T-helper 1 cell (primary cell): ENCODE measurements around the gene SLC25A12.

Experiments used
- DNase-seq, 5 donors: peaks; one replicate each; pipeline ENCODE4 v3.0.0-alpha.2; 2012 to 2020

The SLC25A12 gene

DNA sequence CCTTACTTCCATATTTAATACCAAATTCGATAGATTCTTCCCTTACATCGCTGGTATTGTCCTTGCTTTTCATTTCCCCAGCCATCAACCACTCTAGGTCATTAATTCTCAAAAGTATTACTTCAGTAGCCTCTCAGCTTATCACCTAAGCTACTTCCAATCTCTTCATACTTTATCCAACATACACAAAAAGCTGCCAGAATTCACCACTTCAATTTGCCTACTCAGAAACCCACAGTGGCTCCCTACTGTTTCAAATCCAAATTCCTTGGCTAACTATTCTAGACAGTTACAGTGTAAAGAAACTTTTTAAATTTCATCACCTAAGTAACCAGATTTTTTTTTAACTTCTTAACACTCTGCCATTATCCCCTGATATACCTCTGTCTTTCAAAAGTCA is 4.7 kb downstream of the SLC25A12 start:
- DNase-seq = no peak

DNA sequence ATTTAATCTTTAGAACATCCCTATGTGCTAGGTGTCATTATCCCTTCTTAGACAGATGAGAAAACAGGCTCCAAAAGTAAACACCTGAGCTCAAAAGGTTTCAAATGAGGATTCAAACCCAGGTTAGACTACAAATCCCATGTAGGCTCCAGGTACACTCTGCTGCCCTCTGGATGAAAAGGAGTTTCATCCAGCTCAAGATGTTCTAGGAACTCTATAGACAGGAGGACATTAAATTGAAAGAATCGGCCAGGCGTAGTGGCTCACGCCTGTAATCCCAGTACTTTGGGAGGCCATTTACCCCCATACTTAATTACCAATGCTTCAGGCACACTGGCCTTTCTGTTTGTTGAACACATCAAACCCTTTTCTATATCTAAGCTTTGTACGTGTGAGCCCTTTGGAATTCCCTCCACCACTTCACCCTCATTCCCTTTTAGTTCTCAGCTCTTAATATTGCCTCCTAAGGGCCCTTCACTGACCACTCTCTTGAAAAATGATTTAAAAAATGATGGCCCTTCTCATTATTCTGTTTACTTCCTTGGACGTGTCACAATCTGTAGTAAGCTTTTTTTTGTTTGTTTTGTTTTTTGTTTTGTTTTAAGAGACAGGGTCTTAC is 10.7 kb downstream of the SLC25A12 start:
- DNase-seq = no peak

DNA sequence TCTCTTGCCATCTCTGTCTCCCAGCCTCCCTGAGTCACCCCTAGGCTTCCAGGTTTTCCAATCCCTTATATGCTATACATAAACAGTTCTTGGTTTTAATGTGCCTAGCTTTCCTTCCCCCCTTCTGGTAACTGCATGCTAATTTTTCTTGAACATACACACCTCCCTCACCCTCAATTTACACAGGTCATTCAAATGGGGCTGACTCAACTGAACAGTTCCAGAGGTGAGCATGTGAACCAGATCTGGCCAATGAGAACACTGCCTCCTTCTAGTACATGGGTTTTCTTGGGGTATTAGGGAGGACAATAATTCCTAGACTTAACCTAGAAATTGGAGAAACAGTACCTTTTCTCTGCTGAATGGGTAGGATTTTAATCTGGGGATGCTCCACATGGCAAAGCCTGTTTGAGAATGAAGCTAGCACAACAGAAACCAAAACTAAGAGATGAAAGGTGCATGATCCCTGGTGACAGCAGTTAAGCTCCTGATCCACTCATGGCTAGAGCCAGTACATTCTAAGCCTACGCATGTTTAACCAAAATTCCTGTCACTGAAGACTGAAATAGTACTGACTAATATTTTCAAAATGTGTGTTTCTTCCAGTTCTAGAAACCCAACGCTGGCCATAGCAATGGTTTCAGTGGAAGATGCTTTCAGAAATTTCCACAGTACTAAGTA is 11.8 kb downstream of the SLC25A12 start:
- DNase-seq = no peak

DNA sequence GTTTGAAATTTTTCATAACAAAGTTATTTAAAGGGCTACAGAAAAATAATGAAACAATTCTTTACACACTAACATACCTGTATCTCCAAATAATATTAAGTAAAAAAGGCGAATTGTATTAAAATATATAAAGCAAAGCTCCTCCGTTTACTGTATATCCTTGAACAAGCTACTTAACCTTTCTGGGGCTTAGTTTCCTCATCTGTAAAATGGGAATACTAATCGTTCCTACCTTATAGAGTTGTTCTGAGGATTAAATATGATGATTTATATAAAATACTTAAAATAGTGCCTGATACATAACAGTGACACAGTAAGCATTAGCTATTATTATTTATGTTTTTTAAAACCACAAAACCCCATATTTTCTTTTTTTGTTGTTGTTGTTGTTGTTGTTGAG is 13.3 kb downstream of the SLC25A12 start:
- no peak for DNase-seq

DNA sequence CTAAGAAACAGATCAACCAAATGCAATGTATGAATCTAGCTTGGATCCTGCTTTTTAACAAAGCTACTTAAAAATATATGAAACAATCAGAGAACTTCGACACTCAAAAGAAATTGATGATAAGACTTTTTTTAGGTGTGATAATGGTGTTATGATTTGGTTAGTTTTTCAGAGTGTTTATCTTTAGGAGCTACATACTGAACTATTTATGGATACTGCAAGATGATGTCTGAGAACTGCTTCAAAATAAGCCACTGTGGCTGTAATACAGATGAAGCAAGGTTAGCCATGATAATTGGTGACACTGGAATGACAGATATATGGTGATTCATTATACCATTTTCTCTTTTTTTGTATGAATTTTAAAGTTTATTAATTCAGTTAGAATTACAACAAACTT is 14.2 kb downstream of the SLC25A12 start:
- no peak for DNase-seq

DNA sequence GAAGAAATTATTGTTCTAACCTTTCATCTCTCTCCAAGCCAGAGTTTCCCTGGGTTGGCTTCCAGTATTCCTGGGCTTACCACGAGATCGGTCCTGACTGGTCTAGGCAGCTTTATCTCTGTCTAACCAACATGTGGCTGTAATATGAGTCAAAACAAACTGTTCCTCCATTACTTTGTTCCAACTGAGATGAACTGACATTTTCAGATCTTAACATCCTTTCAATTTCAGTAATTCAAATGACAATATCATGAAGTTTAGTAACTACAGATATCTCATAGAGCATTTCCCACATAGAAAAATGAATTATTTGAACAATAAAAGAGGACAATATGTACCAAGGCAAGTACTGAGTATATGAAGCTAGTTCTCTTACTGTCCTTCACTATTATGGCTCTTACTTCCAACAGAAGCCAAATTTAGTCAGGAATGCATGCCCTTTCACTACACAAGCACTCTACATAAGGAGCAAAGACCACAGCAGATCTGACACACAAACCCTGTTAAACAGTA is 15.5 kb downstream of the SLC25A12 start:
- peak in 1 of 5 donors; percentile 22 for DNase-seq

DNA sequence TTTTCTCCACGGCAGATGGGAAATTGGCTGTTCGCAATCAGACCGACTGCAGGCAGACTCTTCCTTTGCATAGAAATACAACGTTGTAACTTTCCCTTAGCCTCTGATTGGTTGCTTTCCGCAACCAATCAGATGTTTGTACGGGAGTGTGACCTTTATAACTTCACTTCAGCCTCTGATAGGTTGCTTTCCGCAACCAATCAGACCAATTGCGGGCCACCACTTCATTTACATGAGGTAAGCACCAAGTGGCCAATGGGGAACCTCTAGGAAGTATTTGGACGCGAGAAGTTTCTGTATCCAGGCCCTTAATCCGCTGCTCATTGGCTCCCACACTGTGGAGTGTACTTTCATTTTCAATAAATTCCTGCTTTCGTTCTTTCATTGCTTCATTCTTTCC is 19.1 kb downstream of the SLC25A12 start:
- no peak for DNase-seq

DNA sequence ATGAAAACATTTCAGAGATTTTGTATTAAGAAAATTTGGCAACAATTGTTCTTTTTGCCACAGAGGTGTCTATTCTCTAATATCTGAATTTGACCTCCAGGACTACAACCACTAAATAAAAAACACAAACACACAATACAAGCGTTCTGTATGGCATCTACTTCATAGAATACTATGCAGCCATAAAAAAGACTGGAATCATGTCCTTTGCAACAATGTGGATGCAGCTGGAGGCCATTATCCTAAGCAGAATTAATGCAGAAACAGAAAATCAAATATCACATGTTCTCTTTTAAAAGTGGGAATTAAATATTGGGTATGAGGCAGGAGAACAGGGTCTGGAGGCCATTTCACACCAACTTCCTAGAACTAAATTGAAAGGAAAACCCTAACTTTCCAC is 19.5 kb downstream of the SLC25A12 start:
- DNase-seq = no peak

DNA sequence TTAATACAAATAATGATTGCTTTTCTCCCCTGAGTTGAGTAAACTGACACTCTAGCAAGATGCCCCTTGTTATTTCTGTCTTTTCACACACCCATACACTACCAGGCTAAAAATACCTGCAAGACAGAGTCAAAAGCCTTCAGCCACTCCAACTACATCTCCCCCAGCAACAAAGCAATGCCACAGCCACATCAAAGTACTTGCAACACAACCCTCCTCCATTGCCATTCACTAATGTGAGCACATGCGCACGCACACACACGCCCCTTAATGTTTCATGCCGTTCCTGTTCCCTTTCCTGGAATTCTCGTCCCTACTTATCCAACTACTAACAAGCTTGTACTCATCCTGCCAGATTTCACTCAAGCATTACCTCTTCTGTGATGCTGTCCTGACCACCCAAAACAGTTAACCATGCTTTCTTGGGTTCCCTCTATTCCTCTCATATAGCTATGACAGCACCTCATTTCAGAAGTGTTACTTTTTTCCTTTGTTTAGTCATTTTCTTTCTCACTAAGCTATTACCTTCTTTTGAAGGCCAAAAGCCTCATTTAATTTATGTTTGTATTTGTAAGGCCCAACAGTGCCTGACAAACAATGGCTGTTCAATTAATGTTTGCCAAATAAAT is 29.6 kb downstream of the SLC25A12 start:
- DNase-seq = no peak

DNA sequence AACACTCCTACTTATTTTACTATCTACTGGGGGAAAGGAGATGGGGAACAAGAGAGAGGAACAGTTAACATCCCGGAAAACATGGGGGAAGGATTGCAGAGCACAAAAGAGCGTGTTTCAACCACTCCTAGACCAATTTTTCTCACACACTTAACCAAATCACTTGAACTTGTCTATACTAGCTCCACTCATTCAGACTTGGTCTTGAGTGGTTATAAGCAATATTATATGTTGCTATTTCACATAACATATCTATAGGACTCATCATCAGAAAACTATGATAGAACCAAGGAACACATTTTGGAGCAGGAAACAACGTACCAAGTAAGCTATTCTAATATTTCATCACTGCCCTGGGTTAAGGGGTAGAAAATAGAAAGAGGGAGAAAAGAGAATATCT is 31.5 kb downstream of the SLC25A12 start:
- no peak for DNase-seq

DNA sequence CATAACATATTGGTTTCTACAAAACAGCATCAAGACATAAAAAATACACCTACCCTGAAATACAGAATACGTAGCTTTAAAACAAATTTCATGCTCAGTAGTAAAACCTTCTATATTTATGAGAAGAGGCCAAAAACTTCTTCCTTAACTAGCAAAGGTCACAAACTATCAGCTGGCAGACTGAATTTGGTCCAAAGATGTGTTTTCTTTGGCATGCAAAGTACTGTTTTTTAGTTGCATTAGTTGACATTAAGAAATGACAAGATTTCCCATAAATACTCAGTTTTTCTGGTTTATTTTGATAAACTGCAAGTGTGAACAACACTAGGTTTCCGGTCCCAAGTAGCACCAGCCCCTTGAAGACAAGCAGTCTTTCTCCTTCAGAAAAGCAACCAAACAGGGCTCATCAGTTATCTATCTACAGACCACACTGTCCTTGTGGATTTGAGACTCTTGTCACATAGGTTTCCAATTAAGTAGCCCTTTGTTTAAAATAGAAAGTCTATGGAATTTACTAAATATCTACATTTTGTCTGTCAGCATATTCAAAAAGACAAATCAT is 35.6 kb downstream of the SLC25A12 start:
- DNase-seq = no peak

DNA sequence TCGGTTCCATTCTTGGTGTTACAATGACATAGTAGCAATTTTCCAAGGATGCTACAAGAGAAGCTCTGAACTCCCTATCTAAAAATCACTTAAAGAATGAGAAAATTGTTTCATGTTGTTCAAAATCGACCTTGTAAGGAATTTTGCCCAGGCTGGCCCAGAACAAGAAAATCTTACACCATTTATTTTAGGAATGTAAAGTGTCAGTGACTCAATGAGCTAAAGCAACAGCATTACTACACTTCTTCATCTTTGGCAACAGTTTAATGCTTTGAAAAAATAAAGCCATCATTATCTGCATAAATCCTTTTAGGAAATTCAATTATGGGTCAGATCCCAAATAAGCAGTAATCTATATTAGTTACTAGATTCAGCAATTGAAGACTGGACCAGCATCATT is 38.6 kb downstream of the SLC25A12 start:
- DNase-seq = no peak

DNA sequence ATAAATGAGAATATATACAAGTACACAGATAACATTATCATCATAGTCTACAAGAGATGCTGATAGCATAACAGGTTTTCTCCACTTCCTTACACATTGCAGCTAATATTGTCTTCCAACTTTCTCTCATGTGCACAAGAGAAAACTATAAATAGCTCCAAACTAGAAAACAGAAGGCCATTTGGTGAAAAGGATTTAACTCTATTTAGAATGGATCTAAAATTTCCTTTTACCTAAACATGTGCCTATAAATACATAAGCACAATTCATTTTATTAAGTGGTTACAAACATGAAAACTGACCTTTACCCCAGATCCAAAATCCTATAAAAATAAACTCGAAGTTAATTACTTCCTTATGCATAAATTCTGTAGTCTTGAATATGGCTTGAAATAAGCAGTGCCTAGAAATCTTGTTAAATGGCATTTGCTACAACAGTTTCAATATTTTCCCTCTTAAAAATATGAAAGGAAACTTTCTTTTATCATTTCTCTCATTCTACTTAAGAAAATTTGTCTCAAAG is 41.6 kb downstream of the SLC25A12 start:
- DNase-seq = no peak

DNA sequence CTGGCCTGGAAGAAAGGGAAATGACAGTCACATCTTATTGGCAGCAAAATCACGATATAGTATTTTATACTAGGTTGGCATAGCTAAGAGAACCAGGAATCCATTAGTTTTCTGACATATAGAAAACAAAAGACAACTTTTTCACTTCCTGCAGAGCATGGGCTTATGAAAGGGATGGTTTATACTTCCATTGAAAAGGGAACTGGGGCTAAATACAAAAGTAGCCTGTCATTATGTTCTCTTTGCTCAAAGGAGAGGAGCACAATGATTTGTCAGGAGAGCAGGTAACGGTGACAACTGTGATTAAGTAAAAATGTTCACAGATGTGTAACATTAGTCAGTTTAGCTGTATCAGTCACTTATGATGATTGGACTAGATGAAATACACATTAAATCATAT is 46.4 kb downstream of the SLC25A12 start:
- DNase-seq = no peak

DNA sequence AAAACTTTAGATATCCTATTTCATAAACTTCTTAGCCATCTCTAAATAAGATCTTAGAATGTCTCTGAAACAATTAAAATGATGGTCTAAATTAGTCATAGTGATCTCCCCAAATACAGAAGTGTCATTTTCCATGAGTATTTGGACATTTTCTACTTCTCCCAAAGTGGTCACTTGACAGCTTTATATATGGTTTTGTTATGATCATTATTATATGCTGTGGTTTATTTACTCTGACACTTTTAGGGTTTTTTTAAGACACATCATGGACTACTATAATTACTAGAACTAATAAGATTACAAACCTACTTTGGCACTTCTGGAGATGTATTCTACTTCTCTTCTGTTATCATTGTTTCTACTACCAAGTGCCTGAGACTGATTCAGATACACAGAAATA is 47.1 kb downstream of the SLC25A12 start:
- DNase-seq = no peak

DNA sequence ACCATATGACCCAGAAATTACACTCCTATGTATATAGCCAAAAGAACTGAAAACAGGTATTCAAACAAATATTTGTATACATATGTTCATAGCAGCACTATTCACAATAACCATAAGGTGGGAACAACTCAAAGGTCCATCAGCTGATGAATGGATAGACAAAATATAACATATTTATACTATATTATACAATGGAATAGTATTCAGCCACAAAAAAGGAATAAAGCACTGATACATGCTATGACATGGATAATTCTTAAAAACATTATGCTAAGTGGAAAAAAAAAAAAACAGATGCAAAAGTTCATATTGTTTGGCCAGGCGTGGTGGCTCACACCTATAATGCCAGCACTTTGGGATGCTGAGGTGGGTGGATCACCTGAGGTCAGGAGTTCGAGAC is 52.0 kb downstream of the SLC25A12 start:
- DNase-seq = no peak

DNA sequence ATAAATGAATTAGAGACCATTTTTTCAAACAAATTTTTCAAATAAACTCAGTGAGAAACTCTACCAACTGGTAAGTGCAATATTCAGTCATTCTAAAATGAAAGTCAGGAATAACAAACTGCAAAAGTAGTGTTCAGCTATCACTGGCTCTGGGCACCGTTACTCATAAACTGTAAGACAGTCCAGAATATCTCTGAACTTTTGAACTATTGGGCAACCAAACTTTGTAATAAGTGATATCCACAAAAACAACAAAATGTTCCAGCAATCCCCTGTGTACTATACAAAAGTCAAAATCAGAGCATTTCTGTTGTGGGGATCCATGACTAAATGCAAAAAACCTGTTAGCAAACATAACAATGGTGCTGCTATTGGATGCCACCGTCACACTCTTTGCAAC is 56.3 kb downstream of the SLC25A12 start:
- DNase-seq = no peak

DNA sequence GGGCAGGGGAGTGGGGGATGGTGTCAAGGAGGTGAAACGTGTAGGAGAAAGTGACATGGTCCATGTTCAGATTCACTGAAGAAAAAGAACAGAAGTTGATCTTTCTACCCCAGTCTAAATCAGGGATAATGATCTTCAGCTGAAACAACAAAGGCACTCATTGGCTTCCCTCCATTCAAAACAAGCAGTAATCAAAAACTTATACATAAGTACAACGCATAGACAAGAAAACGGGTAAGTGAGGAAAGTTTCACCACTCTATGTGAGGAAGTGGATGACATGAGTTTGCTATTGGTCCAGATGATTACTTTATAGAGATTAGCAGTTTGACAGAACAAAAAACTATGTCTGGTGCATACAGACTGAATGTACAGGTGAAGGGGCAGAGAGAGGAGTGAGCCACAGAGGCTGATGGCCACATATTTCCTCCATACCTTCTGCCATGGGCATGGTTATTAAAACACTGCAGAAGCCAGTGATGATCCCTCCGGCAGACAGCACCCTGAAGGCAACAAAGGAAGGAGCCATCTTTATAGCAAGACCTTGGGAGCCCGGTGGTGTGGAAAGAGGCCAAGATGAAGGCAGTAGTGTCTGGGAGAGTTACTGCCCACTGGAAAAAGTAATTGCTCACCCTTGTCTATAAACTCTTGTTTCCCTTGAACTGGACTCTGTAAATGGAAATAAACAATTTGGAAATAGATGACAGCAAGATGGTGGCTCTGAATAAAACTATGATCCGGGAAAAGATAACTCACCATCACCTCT is 57.7 kb downstream of the SLC25A12 start:
- DNase-seq = no peak

DNA sequence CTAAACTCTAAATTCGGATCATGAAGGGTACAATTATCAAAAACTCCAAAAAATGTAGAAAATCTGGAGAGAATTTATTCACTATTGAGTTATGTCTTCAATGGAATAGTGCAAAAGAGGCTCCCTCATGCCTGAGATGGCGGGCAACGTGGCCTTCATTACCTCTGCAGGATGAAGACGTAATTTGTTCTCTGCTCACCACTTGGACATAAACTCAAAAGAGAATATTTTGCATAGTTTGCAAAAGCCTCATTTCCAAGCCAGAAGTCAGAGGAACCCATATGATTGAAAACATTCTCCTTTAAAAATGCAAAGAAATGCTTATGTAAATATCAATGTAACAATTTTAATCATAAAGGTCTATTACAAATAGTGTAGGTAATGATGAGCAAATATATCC is 58.7 kb downstream of the SLC25A12 start:
- DNase-seq = no peak

DNA sequence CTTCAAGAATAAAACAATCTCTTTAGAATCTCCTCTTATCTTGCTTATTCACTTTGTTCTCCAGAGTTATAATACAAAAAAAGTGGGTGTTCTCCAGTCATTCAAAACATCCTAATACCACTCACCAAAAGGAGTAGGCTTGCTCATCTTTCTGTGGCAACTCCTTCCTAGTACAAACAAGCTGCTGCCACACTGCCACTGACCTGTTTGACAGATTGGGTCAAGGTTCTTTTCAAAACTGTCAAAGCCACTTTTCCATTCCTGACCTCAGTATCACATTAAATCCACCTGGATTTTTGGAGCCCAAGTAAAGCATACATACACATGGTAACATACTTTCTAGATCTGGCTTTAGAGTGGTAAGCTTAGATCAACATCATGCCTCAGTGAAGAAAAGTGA is 59.8 kb downstream of the SLC25A12 start:
- DNase-seq = no peak

DNA sequence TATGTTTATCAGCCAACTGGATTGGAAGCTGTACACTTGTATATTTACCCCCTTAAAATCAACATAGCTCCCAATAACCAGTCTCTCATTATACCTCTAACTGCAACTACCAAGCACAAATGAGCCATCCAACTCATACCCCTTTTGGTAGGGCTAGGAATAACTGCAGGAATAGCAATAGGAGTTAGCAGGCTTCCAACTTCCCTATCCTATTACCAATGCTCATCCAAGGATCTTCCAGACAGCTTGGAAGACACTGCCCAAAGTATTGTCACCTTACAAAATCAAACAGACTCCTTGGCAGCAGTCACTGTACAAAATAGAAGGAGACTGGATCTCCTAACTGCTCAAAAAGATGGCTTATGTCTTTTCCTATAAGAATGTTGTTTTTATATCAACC is 61.6 kb downstream of the SLC25A12 start:
- no peak for DNase-seq

DNA sequence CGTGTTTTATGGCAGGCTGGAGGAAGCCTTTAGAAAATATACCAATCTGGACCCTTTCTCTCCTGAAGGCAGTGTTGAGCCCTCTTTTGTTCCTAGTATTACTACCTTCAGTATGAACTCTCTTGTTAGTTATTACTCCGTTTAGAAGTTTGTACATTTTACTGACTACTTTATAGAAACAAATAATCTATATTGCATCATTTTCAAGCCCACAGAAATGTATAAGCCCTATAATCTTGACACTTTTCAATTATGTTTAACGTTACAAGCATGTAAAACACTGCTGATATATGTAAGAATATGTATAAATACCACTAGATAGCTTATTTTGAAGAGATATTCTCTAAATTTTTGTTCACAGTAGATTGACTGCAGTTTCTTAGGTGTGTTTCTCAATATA is 64.0 kb downstream of the SLC25A12 start:
- DNase-seq = no peak

DNA sequence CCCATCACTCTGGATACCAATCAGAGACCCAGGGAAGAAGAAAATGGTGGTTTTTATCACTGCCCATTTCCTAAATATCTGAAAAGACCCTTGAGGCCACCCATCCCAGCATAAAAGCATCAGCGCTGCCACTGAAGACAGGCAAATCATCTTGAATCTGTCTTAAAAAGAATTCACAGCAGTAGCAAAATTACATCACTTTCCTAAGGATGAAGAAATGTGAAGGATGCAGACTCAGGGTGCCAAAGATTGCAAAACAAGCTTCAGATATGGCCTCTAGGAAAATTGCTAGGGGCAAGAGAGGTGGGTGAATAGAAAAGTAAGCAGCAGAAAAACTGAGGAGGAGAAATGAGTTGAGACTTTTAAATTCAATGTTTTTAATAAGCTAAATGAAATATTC is 70.0 kb downstream of the SLC25A12 start:
- no peak for DNase-seq
